GM12878 (cell line): ENCODE data around the gene MICAL3. TPM values are rescaled to one million over a fixed set of nuclear protein-coding genes. Genes with fewer than 3 reads are reported as not detected.

Experiments
- ATAC-seq: fragments of 200-7000 bp; cut with Tn5 transposase; 3 replicates; pipeline ENCODE4 v1.9.1; 2020; ENCODE audit warnings: mild to moderate bottlenecking, moderate library complexity
- BruUV-seq: library from RNA; stranded (reverse); fragments of 400-500 nt; replicated peaks from 2 replicates; lab custom pipeline; 2021; lab: Mats Ljungman, UMichigan
- CTCF ChIA-PET: fragments of 300-600 bp; sonication (Branson Sonifier 250); formaldehyde crosslinking; extraction: SDS; loops from one replicate; lab custom pipeline; 2021; ENCODE audit warnings: inconsistent platforms; lab: Yijun Ruan, JAX
- POLR2A ChIA-PET: fragments of 350-600 bp; formaldehyde crosslinking; extraction: SDS; loops from one replicate; lab custom pipeline; 2021; ENCODE audit warnings: inconsistent platforms; lab: Charles Lee
- RAD21 ChIA-PET: fragments of 300-600 bp; sonication (Branson Sonifier 250); formaldehyde crosslinking; loops from one replicate; lab custom pipeline; 2023; ENCODE audit warnings: antibody characterized with exemption; ENCODE audit not compliant: unreplicated experiment; lab: Charles Lee
- SMC1A ChIA-PET: fragments of 300-600 bp; sonication (Branson Sonifier 250); formaldehyde crosslinking; loops from one replicate; lab custom pipeline; 2023; ENCODE audit not compliant: unreplicated experiment, uncharacterized antibody; lab: Charles Lee
- DNase-seq: peaks from one replicate; pipeline ENCODE4 v3.0.0-alpha.2; 2011; ENCODE audit warnings: low read depth, low spot score
- FAIRE-seq: peaks from 3 replicates; lab custom pipeline; 2011; peaks lifted over from hg19 to GRCh38; lab: Jason Lieb, UNC
- H2AFZ ChIP-seq: 2 replicates; pipeline ENCODE4 v1.6.0; 2011; ENCODE audit warnings: low read depth, low read length, control low read depth; ENCODE audit not compliant: control insufficient read depth
- H3K27ac ChIP-seq: 2 replicates; pipeline ENCODE4 v1.5.1; 2011; ENCODE audit warnings: control low read depth; ENCODE audit not compliant: control insufficient read depth, insufficient read depth
- H3K27me3 ChIP-seq, 2 experiments: replicated peaks in 1 of 2; 2 replicates each; pipeline versions ENCODE4 v1.6.0 to v1.6.1; 2011; ENCODE audit warnings: low read length in 1 of 2; ENCODE audit not compliant: control insufficient read depth in 2 of 2, insufficient read depth in 2 of 2
- H3K36me3 ChIP-seq, 2 experiments: 2 replicates each; pipeline ENCODE4 v1.5.1; 2011; ENCODE audit warnings: low read length in 1 of 2; ENCODE audit not compliant: control insufficient read depth in 2 of 2, insufficient read depth in 2 of 2
- H3K4me1 ChIP-seq: 2 replicates; pipeline ENCODE4 v1.6.1; 2011; ENCODE audit warnings: mild to moderate bottlenecking, low read length, moderate library complexity, mixed read lengths; ENCODE audit not compliant: control insufficient read depth, insufficient read depth
- H3K4me2 ChIP-seq: 2 replicates; pipeline ENCODE4 v1.6.0; 2011; ENCODE audit warnings: control low read depth; ENCODE audit not compliant: control insufficient read depth, insufficient read depth
- H3K4me3 ChIP-seq: fragments of 200-600 bp; sonication (generic); 2 replicates; pipeline ENCODE4 v1.5.1; 2016
- H3K79me2 ChIP-seq: 2 replicates; pipeline ENCODE4 v1.6.0; 2011; ENCODE audit warnings: low read length; ENCODE audit not compliant: control insufficient read depth, insufficient read depth
- H3K9ac ChIP-seq: 2 replicates; pipeline ENCODE4 v1.8.0; 2011; ENCODE audit warnings: low read length, control low read depth, mixed read lengths; ENCODE audit not compliant: control insufficient read depth, insufficient read depth
- H3K9me3 ChIP-seq: replicated peaks from 3 replicates; pipeline ENCODE4 v1.5.1; 2011; ENCODE audit warnings: mild to moderate bottlenecking, low read length; ENCODE audit not compliant: control insufficient read depth, insufficient read depth
- H4K20me1 ChIP-seq: 2 replicates; pipeline ENCODE4 v1.6.0; 2011; ENCODE audit not compliant: control insufficient read depth, insufficient read depth
- ESRRA ChIP-seq: IDR thresholded peaks from 2 replicates; pipeline ENCODE4 v1.6.1; 2012; ENCODE audit warnings: mild to moderate bottlenecking, low read length, improper control_type of control experiment
- JUND ChIP-seq: IDR thresholded peaks from 2 replicates; pipeline ENCODE4 v1.6.1; 2012; ENCODE audit warnings: low read depth, mild to moderate bottlenecking, low read length, improper control_type of control experiment, moderate library complexity
- POLR2A ChIP-seq: IDR thresholded peaks from 2 replicates; pipeline ENCODE4 v1.6.1; 2011; ENCODE audit warnings: low read depth, mild to moderate bottlenecking, low read length
- SIX5 ChIP-seq: IDR thresholded peaks from 2 replicates; pipeline ENCODE4 v1.6.1; 2011; ENCODE audit warnings: mild to moderate bottlenecking, low read depth, low read length, moderate library complexity; ENCODE audit not compliant: severe bottlenecking
- SREBF2 ChIP-seq: IDR thresholded peaks from 2 replicates; pipeline ENCODE4 v1.6.1; 2012; ENCODE audit warnings: mild to moderate bottlenecking, low read length
- STAT3 ChIP-seq: IDR thresholded peaks from 2 replicates; pipeline ENCODE4 v1.6.1; 2011; ENCODE audit warnings: low read depth, low read length, improper control_type of control experiment
- TAF1 ChIP-seq: IDR thresholded peaks from 2 replicates; pipeline ENCODE4 v1.6.1; 2011; ENCODE audit warnings: mild to moderate bottlenecking, low read depth, low read length, borderline replicate concordance
- TARDBP ChIP-seq: IDR thresholded peaks from 2 replicates; pipeline ENCODE4 v1.6.1; 2016; ENCODE audit warnings: borderline replicate concordance
- TCF3 ChIP-seq: IDR thresholded peaks from 2 replicates; pipeline ENCODE4 v1.6.1; 2012; ENCODE audit warnings: low read depth, mild to moderate bottlenecking, low read length, borderline replicate concordance; ENCODE audit not compliant: insufficient read depth
- ZNF384 ChIP-seq: IDR thresholded peaks from 2 replicates; pipeline ENCODE4 v1.6.1; 2012; ENCODE audit warnings: low read depth, mild to moderate bottlenecking, low read length, improper control_type of control experiment, borderline replicate concordance
- ZNF687 ChIP-seq: fragments of 450-650 bp; IDR thresholded peaks from 2 replicates; pipeline ENCODE4 v1.6.1; 2017; ENCODE audit warnings: mild to moderate bottlenecking, moderate library complexity
- WGBS: methylation state at CpG from one replicate; pipeline ENCODE4 v1.1.6; 2016; ENCODE audit warnings: low lambda C conversion rate; ENCODE audit not compliant: insufficient replicate concordance, insufficient coverage; ENCODE audit errors: missing lambda C conversion rate; 5-methylcytosine and 5-hydroxymethylcytosine counted together
- in situ Hi-C: fragments of 300-500 bp; cut with MboI; formaldehyde crosslinking; loops from 9 replicates; pipeline ENCODE4 v1.14.3; 2018; ENCODE audit warnings: mixed read lengths
- intact Hi-C: fragments of 100-400 bp; cut with micrococcal nuclease; formaldehyde crosslinking; loops from one replicate; pipeline ENCODE4 v1.14.2; 2022; ENCODE audit not compliant: unreplicated experiment
- polyA plus RNA-seq, 11 experiments: library from polyadenylated mRNA; depleted of rRNA in 4 of 11; unstranded in 6 of 11; stranded (reverse) in 5 of 11; fragments of >200 nt; fragmentation: Nextera tagmentation in 4 of 11; fragmentation: Illumina TruSeq in 1 of 11; extraction: Ambion mirVana in 4 of 11; extraction: Trizol in 1 of 11; gene quantifications; 1 replicate in 1 of 11; 2 replicates in 10 of 11; pipeline versions ENCODE4 v1.2.1 to v1.2.3, GENCODE V29; 2011 to 2016; ENCODE audit warnings: inconsistent platforms in 2 of 11, missing spikeins in 2 of 11, low read depth in 1 of 11
- total RNA-seq, 4 experiments: library from RNA; depleted of rRNA in 3 of 4; stranded (reverse); fragments of >200 nt in 3 of 4; fragmentation: Illumina TruSeq in 1 of 4; extraction: Trizol in 1 of 4; gene quantifications; 2 replicates each; pipeline versions ENCODE4 v1.2.1 to v1.2.3, GENCODE V29; 2013 to 2021
- TF ChIP-seq, protein P1 (sequence below), 3 experiments: IDR thresholded peaks in 2 of 3; conservative IDR thresholded peaks in 1 of 3; 2 replicates each; pipeline ENCODE4 v1.5.1; 2011; ENCODE audit warnings: low read depth in 3 of 3, low read length in 3 of 3, mild to moderate bottlenecking in 3 of 3, control low read depth in 2 of 3, moderate library complexity in 2 of 3, inconsistent platforms in 1 of 3, mixed read lengths in 1 of 3; ENCODE audit not compliant: control insufficient read depth in 2 of 3, insufficient read depth in 1 of 3; ENCODE audit errors: extremely low read depth in 1 of 3
- TF ChIP-seq, protein P2 (sequence below): fragments of 450-650 bp; formaldehyde crosslinking; IDR thresholded peaks from 2 replicates; pipeline ENCODE4 v1.4.0; 2020; ENCODE audit warnings: mild to moderate bottlenecking, moderate library complexity

Gene MICAL3
- total and polyA plus RNA-seq, 10 of the 15 experiments (the other 5 are each of a cell fraction or from before 2014, with no cell fraction given) = 2.6 to 92.2 (median 24.0) TPM

DNA sequence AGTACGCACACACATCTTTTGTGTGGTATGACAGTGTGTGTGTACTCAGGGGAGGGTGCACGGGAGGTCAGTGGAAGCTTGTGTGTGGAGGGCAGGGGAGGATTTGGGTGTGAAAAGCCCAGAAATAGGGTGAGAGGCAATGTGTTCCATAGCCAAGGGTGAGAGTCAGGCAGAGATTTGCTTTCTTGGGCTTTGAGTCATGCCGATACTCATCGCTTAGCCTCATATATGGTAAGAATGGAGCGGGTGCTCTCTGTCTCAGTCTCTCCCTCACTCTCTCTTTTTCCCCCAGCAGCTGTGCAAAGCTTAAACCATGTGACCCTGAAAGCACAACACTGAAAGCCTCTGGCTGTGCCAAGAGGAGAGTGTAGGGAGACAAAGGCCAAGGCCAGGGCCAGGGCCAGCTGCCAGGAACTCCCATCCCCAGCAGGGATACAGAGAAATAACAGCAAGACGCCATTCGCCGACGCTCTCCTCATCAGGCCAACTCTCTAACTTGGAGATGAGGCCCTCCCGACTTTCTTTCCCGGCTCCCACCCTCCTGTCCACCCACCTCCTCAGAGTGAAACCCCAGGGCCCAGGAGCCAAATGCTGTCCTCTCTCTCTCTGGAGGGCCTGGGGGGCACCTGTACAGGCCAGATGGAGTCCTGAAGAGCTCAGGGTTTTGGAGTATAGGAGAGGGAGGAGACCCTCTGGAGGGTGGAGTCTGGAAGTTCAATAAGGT, 20.3 kb upstream of the MICAL3 start:
- no peaks in the 10 kb centered on the region for H3K9me3 ChIP-seq
- H3K36me3 ChIP-seq = no peaks in the 10 kb centered on the region
- CTCF ChIA-PET = interaction anchor here (2.1 kb wide), 1 partner anchor 31 kb away, joined by 8 read pairs; no protein-coding TSS in a partner anchor
- RAD21 ChIA-PET = interaction anchor here (1.2 to 1.8 kb wide), 2 partner anchors 16 to 32 kb away, joined by 3 to 6 read pairs; no protein-coding TSS in a partner anchor
- no peak overlapping the region for H2AFZ ChIP-seq
- in situ Hi-C loops (no loop called here), intact Hi-C loops (no loop called here)
- no peak for FAIRE-seq
- H3K4me2 ChIP-seq = no peak overlapping the region
- SMC1A ChIA-PET = interaction anchor here (1.4 to 2.1 kb wide), 4 partner anchors 12 to 32 kb away, joined by 3 to 11 read pairs (median 7); no protein-coding TSS in a partner anchor
- no peak; the same call in 2 of the 3 replicates for ATAC-seq
- no peak for DNase-seq
- no peak overlapping the region for H3K4me3 ChIP-seq
- WGBS = 62% methylated on average over 11 of the region's 11 CpGs
- H4K20me1 ChIP-seq = no peaks in the 10 kb centered on the region
- POLR2A ChIA-PET = no interaction called here
- H3K4me1 ChIP-seq = no peaks in the 10 kb centered on the region; the same call in 1 of the 2 replicates
- no peak overlapping the region for H3K9ac ChIP-seq
- no peaks in the 10 kb centered on the region for H3K79me2 ChIP-seq
- no peaks in the 10 kb centered on the region for H3K27me3 ChIP-seq
- no TSS peak for BruUV-seq
- H3K27ac ChIP-seq = no peak overlapping the region
- TF ChIP-seq TAF1 = no peak
- TF ChIP-seq JUND = no peak
- no peak for TF ChIP-seq ZNF687
- no peak for TF ChIP-seq POLR2A
- TF ChIP-seq ESRRA = no peak
- TF ChIP-seq TCF3 = no peak
- TF ChIP-seq SREBF2 = no peak
- TF ChIP-seq TARDBP = no peak
- TF ChIP-seq STAT3 = no peak
- no peak for TF ChIP-seq ZNF384
- TF ChIP-seq, protein P1, sequence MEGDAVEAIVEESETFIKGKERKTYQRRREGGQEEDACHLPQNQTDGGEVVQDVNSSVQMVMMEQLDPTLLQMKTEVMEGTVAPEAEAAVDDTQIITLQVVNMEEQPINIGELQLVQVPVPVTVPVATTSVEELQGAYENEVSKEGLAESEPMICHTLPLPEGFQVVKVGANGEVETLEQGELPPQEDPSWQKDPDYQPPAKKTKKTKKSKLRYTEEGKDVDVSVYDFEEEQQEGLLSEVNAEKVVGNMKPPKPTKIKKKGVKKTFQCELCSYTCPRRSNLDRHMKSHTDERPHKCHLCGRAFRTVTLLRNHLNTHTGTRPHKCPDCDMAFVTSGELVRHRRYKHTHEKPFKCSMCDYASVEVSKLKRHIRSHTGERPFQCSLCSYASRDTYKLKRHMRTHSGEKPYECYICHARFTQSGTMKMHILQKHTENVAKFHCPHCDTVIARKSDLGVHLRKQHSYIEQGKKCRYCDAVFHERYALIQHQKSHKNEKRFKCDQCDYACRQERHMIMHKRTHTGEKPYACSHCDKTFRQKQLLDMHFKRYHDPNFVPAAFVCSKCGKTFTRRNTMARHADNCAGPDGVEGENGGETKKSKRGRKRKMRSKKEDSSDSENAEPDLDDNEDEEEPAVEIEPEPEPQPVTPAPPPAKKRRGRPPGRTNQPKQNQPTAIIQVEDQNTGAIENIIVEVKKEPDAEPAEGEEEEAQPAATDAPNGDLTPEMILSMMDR (IDR thresholded peaks at IDR 0.05 in 2 of 3, conservative IDR thresholded peaks at IDR 0.05 in 1 of 3; ENCODE audit: control insufficient read depth in 2 of 3, extremely low read depth in 1 of 3, insufficient read depth in 1 of 3, low read depth in 3 of 3, low read length in 3 of 3) = no peak
- TF ChIP-seq, protein P2, sequence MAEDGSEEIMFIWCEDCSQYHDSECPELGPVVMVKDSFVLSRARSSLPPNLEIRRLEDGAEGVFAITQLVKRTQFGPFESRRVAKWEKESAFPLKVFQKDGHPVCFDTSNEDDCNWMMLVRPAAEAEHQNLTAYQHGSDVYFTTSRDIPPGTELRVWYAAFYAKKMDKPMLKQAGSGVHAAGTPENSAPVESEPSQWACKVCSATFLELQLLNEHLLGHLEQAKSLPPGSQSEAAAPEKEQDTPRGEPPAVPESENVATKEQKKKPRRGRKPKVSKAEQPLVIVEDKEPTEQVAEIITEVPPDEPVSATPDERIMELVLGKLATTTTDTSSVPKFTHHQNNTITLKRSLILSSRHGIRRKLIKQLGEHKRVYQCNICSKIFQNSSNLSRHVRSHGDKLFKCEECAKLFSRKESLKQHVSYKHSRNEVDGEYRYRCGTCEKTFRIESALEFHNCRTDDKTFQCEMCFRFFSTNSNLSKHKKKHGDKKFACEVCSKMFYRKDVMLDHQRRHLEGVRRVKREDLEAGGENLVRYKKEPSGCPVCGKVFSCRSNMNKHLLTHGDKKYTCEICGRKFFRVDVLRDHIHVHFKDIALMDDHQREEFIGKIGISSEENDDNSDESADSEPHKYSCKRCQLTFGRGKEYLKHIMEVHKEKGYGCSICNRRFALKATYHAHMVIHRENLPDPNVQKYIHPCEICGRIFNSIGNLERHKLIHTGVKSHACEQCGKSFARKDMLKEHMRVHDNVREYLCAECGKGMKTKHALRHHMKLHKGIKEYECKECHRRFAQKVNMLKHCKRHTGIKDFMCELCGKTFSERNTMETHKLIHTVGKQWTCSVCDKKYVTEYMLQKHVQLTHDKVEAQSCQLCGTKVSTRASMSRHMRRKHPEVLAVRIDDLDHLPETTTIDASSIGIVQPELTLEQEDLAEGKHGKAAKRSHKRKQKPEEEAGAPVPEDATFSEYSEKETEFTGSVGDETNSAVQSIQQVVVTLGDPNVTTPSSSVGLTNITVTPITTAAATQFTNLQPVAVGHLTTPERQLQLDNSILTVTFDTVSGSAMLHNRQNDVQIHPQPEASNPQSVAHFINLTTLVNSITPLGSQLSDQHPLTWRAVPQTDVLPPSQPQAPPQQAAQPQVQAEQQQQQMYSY (CRISPR knock-in tag) = no peak
- no peak for TF ChIP-seq SIX5
